A549 (cell line): ENCODE results near the gene TREX2. TPM values are rescaled to one million over a fixed set of nuclear protein-coding genes. Genes with fewer than 3 reads are reported as not detected.

Experiments used
- ATAC-seq, 2 experiments: fragments of 200-7000 bp in 1 of 2; fragments of >200 bp in 1 of 2; cut with Nextera tagmentation in 1 of 2; cut with Tn5 transposase in 1 of 2; 3 replicates each; pipeline versions ENCODE4 v1.8.0 to v1.9.1; 2018 to 2020; ENCODE audit warnings: mild to moderate bottlenecking in 1 of 2, moderate library complexity in 1 of 2
- CTCF ChIA-PET: fragments of 300-600 bp; sonication (Branson Sonifier 250); formaldehyde crosslinking; extraction: SDS; loops from one replicate; lab custom pipeline; 2021; ENCODE audit warnings: antibody characterized with exemption, inconsistent platforms; lab: Yijun Ruan, JAX
- POLR2A ChIA-PET: fragments of 350-600 bp; formaldehyde crosslinking; extraction: SDS; loops from one replicate; lab custom pipeline; 2021; ENCODE audit warnings: antibody characterized with exemption, inconsistent platforms; lab: Yijun Ruan, JAX
- DNase-seq, 2 experiments: peaks; one replicate each; pipeline versions ENCODE4 v3.0.0 to v3.0.0-alpha.2; 2011 to 2016; ENCODE audit warnings: low read depth in 1 of 2, low spot score in 1 of 2
- FAIRE-seq: peaks from 2 replicates; lab custom pipeline; 2011; peaks lifted over from hg19 to GRCh38; lab: Jason Lieb, UNC
- H3K27ac ChIP-seq, 2 experiments: fragments of >200 bp; sonication (Bioruptor Twin); formaldehyde crosslinking; 3 replicates each; pipeline ENCODE4 v1.5.1; 2016 to 2017
- H3K4me1 ChIP-seq: fragments of >200 bp; sonication (Bioruptor Twin); formaldehyde crosslinking; 3 replicates; pipeline ENCODE4 v1.6.1; 2016
- H3K4me2 ChIP-seq: fragments of >200 bp; sonication (Bioruptor Twin); formaldehyde crosslinking; 3 replicates; pipeline ENCODE4 v1.6.1; 2016
- H3K4me3 ChIP-seq: fragments of >200 bp; sonication (Bioruptor Twin); formaldehyde crosslinking; 3 replicates; pipeline ENCODE4 v1.5.1; 2016
- H3K9me3 ChIP-seq: fragments of >200 bp; sonication (Bioruptor Twin); formaldehyde crosslinking; 3 replicates; pipeline ENCODE4 v1.6.1; 2016
- CBX2 ChIP-seq: fragments of 200-600 bp; sonication (generic); IDR thresholded peaks from 2 replicates; pipeline ENCODE4 v1.6.1; 2016; ENCODE audit warnings: low read depth, mild to moderate bottlenecking, borderline replicate concordance
- CEBPB ChIP-seq, 2 experiments: fragments of >200 bp in 1 of 2; sonication (Bioruptor Twin) in 1 of 2; formaldehyde crosslinking in 1 of 2; IDR thresholded peaks; 2 replicates each; pipeline ENCODE4 v1.6.1; 2012 to 2016
- CHD2 ChIP-seq: fragments of 150-350 bp; IDR thresholded peaks from 2 replicates; pipeline ENCODE4 v1.6.1; 2014; ENCODE audit warnings: low read length; ENCODE audit not compliant: partially characterized antibody
- CHD4 ChIP-seq: fragments of 200-600 bp; sonication (generic); IDR thresholded peaks from 2 replicates; pipeline ENCODE4 v1.6.1; 2016; ENCODE audit warnings: antibody characterized with exemption, mild to moderate bottlenecking, borderline replicate concordance
- EP300 ChIP-seq, 2 experiments: fragments of >200 bp; sonication (Bioruptor Twin); formaldehyde crosslinking; IDR thresholded peaks; 2 replicates in 1 of 2; 3 replicates in 1 of 2; pipeline ENCODE4 v1.6.1; 2016 to 2017
- ESRRA ChIP-seq: fragments of 150-350 bp; IDR thresholded peaks from 2 replicates; pipeline ENCODE4 v1.6.1; 2014; ENCODE audit warnings: mild to moderate bottlenecking, low read length, borderline replicate concordance
- FOSB ChIP-seq: fragments of 250-450 bp; sonication (Bioruptor Pico); IDR thresholded peaks from 2 replicates; pipeline ENCODE4 v1.5.0; 2020; ENCODE audit warnings: mild to moderate bottlenecking, moderate library complexity
- FOXS1 ChIP-seq: fragments of 250-450 bp; sonication (Bioruptor Pico); IDR thresholded peaks from 2 replicates; pipeline ENCODE4 v1.5.0; 2020; ENCODE audit warnings: mild to moderate bottlenecking, moderate library complexity
- HES2 ChIP-seq: fragments of >200 bp; sonication (Bioruptor Twin); formaldehyde crosslinking; IDR thresholded peaks from 2 replicates; pipeline ENCODE4 v1.6.1; 2016
- HOXB13 ChIP-seq: fragments of 250-450 bp; sonication (Bioruptor Pico); IDR thresholded peaks from 2 replicates; pipeline ENCODE4 v1.5.0; 2020; ENCODE audit warnings: low read depth, mild to moderate bottlenecking, moderate library complexity
- JUNB ChIP-seq: fragments of >200 bp; sonication (Bioruptor Twin); formaldehyde crosslinking; IDR thresholded peaks from 2 replicates; pipeline ENCODE4 v1.6.1; 2016
- KDM1A ChIP-seq: fragments of 200-600 bp; sonication (generic); IDR thresholded peaks from 2 replicates; pipeline ENCODE4 v1.6.1; 2016; ENCODE audit warnings: low read depth, mild to moderate bottlenecking
- MAZ ChIP-seq: fragments of 150-350 bp; IDR thresholded peaks from 2 replicates; pipeline ENCODE4 v1.6.1; 2014; ENCODE audit warnings: antibody characterized with exemption, low read depth, low read length, borderline replicate concordance
- MYC ChIP-seq: IDR thresholded peaks from 2 replicates; pipeline ENCODE4 v1.6.1; 2012; ENCODE audit warnings: mild to moderate bottlenecking, inconsistent platforms, low read length, improper control_type of control experiment, borderline replicate concordance
- NFE2L2 ChIP-seq: fragments of 150-350 bp; conservative IDR thresholded peaks from 2 replicates; pipeline ENCODE4 v1.6.1; 2014; ENCODE audit warnings: low read length
- NPAS2 ChIP-seq: fragments of 250-450 bp; sonication (Bioruptor Pico); IDR thresholded peaks from 2 replicates; pipeline ENCODE4 v1.8.0; 2022; ENCODE audit warnings: mild to moderate bottlenecking, moderate library complexity, borderline replicate concordance
- NR3C1 ChIP-seq: fragments of >200 bp; sonication (Bioruptor Twin); formaldehyde crosslinking; IDR thresholded peaks from 3 replicates; pipeline ENCODE4 v1.6.1; 2017
- PBX3 ChIP-seq: IDR thresholded peaks from 2 replicates; pipeline ENCODE4 v1.6.1; 2012
- POLR2AphosphoS2 ChIP-seq: conservative IDR thresholded peaks from 2 replicates; pipeline ENCODE4 v1.6.1; 2012; ENCODE audit warnings: low read length, improper control_type of control experiment, inconsistent platforms
- RAD21 ChIP-seq, 2 experiments: fragments of >200 bp in 1 of 2; sonication (Bioruptor Twin) in 1 of 2; formaldehyde crosslinking in 1 of 2; IDR thresholded peaks in 1 of 2; conservative IDR thresholded peaks in 1 of 2; 2 replicates in 1 of 2; 3 replicates in 1 of 2; pipeline ENCODE4 v1.6.1; 2012 to 2018; ENCODE audit warnings: inconsistent platforms in 1 of 2
- RARB ChIP-seq: fragments of 250-450 bp; sonication (Bioruptor Pico); IDR thresholded peaks from 2 replicates; pipeline ENCODE4 v1.8.0; 2021; ENCODE audit warnings: mild to moderate bottlenecking, moderate library complexity
- RCOR1 ChIP-seq: fragments of 150-350 bp; IDR thresholded peaks from 2 replicates; pipeline ENCODE4 v1.6.1; 2014; ENCODE audit warnings: antibody characterized with exemption, low read length, low read depth
- RFX5 ChIP-seq: fragments of 450-650 bp; IDR thresholded peaks from 2 replicates; pipeline ENCODE4 v1.7.1; 2014; ENCODE audit warnings: antibody characterized with exemption, mild to moderate bottlenecking, moderate library complexity
- RNF2 ChIP-seq: fragments of 200-600 bp; sonication (generic); IDR thresholded peaks from 2 replicates; pipeline ENCODE4 v1.6.1; 2016; ENCODE audit warnings: low read depth, mild to moderate bottlenecking, antibody characterized with exemption, moderate library complexity, borderline replicate concordance
- ZC3H11A ChIP-seq: fragments of 450-650 bp; IDR thresholded peaks from 2 replicates; pipeline ENCODE4 v1.6.1; 2014; ENCODE audit warnings: antibody characterized with exemption, mild to moderate bottlenecking
- ZFP36 ChIP-seq: fragments of 450-650 bp; IDR thresholded peaks from 2 replicates; pipeline ENCODE4 v1.6.1; 2014; ENCODE audit warnings: borderline replicate concordance; ENCODE audit not compliant: partially characterized antibody
- ZNF302 ChIP-seq: fragments of 250-450 bp; sonication (Bioruptor Pico); IDR thresholded peaks from 2 replicates; pipeline ENCODE4 v1.9.0; 2021; ENCODE audit warnings: inconsistent platforms, mild to moderate bottlenecking, moderate library complexity
- ZSCAN20 ChIP-seq: fragments of 250-450 bp; sonication (Bioruptor Pico); IDR thresholded peaks from 2 replicates; pipeline ENCODE4 v1.8.0; 2022; ENCODE audit warnings: mild to moderate bottlenecking, moderate library complexity
- WGBS: methylation state at CpG from one replicate; pipeline ENCODE4 v1.1.6; 2017; ENCODE audit errors: missing lambda C conversion rate; 5-methylcytosine and 5-hydroxymethylcytosine counted together
- polyA plus RNA-seq, 4 experiments: library from polyadenylated mRNA; depleted of rRNA in 3 of 4; stranded (reverse); fragments of >200 nt; fragmentation: RNase III in 1 of 4; extraction: RNeasy Plus Mini Kit Qiagen cat#74134 plus additional on column Dnase treatment in 1 of 4; gene quantifications; 2 replicates in 3 of 4; 3 replicates in 1 of 4; pipeline ENCODE4 v1.2.3, GENCODE V29; 2011 to 2017
- TF ChIP-seq, protein P1 (sequence below): fragments of 450-650 bp; IDR thresholded peaks from 2 replicates; pipeline ENCODE4 v1.6.1; 2014; ENCODE audit warnings: antibody characterized with exemption
- TF ChIP-seq, protein P2 (sequence below): fragments of >200 bp; sonication (Bioruptor Twin); formaldehyde crosslinking; IDR thresholded peaks from 3 replicates; pipeline ENCODE4 v1.6.1; 2016

Gene TREX2
- polyA plus RNA-seq, 2 of the 4 experiments (the other 2 are of a cell fraction), result 0.27 to 0.99 TPM

DNA sequence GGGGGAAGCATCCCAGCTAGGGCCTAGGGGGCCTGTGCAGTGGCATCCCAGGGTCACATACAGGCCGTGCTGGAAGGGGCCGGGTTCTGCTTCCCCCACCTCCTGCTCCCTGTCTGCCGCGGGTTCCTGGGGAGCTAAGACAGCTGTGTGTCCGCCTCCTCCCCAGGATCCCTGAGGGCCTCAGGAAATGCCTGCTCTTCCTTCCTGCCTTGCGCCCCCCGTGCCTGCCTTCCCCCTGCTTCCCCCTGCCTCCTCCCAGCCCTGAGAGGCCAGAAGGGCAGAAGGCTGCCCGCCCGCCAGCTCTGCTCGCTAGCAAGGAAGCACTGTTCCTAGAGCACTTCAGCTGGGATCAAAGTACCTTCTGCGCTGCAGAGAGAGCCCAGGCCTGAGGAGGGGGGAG is 46.1 kb upstream of the TREX2 start:
- TF ChIP-seq ZFP36 (no peak), ZSCAN20 (CRISPR knock-in tag) (no peak), CBX2 (no peak), CHD2 (no peak), CHD4 (no peak), MYC (no peak), KDM1A (no peak), ZNF302 (CRISPR knock-in tag) (no peak), RARB (no peak), RNF2 (no peak), JUNB (no peak), RCOR1 (no peak)
- no peak overlapping the region for H3K4me2 ChIP-seq
- ChIA-PET CTCF (interaction anchor here (0.7 to 5.0 kb wide), 8 partner anchors 11 to 459 kb away, joined by 3 to 36 read pairs (median 9); partner anchors contain the start of gene HAUS7), POLR2A (no interaction called here)
- H3K4me1 ChIP-seq, result peaks cover 9% of the 10 kb centered on the region; the same call in 1 of the 3 replicates
- no peak for FAIRE-seq
- no peak for ATAC-seq
- no peak overlapping the region for H3K27ac ChIP-seq
- H3K4me3 ChIP-seq, result no peak overlapping the region
- 84% methylated on average over 6 of the region's 11 CpGs for WGBS
- DNase-seq, result no peak
- no peaks in the 10 kb centered on the region for H3K9me3 ChIP-seq

GRCh38 chrX:153491351-153491914 is 45.6 kb upstream of the TREX2 start:
- H3K27ac ChIP-seq, result no peak overlapping the region
- peaks cover 9% of the 10 kb centered on the region; the same call in 1 of the 3 replicates for H3K4me1 ChIP-seq
- POLR2A ChIA-PET, result no interaction called here

DNA sequence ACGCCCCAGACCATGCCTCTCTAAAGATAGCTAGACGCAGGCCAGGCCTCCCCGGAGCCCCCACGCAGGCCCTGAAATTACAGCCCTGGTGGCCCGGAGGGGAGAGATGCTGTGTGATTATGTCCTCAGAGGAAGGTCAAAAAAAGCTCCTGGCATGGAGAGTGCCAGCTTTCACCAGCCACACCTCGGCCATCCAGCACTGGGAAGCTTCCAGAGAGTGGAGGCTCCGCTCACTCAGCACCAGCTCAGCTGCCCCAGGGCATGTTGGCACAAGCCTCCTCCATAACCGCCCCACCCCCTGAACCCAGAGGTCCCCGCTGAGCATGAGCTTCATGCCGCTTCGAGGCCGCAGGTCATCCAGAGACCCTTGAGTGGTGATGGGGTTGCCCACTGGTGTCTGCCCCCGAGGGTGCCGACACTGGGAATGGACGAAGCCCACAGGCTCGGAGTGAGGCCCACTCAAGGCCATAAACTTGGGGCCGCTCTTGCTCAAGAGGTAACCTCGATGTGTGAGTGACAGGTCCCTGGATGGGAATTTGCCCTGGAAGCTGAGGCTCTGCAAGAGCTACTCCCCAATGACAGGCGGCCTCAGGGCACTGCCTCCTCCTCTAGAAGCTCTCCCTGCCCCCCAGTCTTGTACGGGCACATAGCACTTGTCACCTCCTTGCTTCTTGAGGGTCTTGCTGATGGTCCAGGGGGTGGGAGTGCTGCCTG is 44.5 kb upstream of the TREX2 start:
- no peak overlapping the region for H3K4me3 ChIP-seq
- ATAC-seq (no peak), DNase-seq (no peak), FAIRE-seq (no peak)
- WGBS, result 84% methylated on average over 15 of the region's 20 CpGs
- peaks cover 9% of the 10 kb centered on the region; the same call in 1 of the 3 replicates for H3K4me1 ChIP-seq
- no peak overlapping the region for H3K27ac ChIP-seq
- ChIA-PET POLR2A (no interaction called here), CTCF (interaction anchor here (1.5 to 5.0 kb wide), 4 partner anchors 17 to 458 kb away, joined by 3 to 36 read pairs (median 9); no protein-coding TSS in a partner anchor)
- H3K4me2 ChIP-seq, result no peak overlapping the region
- no peaks in the 10 kb centered on the region for H3K9me3 ChIP-seq
- TF ChIP-seq ZNF302 (CRISPR knock-in tag) (no peak), RFX5 (no peak), CEBPB (IDR thresholded peaks at IDR 0.05) (no peak), ZC3H11A (no peak), NPAS2 (CRISPR knock-in tag) (no peak), RAD21 (conservative IDR thresholded peaks at IDR 0.05 in 1 of 2, IDR thresholded peaks at IDR 0.05 in 1 of 2) (no peak), PBX3 (no peak)
- TF ChIP-seq, protein P1, sequence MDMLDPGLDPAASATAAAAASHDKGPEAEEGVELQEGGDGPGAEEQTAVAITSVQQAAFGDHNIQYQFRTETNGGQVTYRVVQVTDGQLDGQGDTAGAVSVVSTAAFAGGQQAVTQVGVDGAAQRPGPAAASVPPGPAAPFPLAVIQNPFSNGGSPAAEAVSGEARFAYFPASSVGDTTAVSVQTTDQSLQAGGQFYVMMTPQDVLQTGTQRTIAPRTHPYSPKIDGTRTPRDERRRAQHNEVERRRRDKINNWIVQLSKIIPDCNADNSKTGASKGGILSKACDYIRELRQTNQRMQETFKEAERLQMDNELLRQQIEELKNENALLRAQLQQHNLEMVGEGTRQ, result no peak
- TF ChIP-seq, protein P2, sequence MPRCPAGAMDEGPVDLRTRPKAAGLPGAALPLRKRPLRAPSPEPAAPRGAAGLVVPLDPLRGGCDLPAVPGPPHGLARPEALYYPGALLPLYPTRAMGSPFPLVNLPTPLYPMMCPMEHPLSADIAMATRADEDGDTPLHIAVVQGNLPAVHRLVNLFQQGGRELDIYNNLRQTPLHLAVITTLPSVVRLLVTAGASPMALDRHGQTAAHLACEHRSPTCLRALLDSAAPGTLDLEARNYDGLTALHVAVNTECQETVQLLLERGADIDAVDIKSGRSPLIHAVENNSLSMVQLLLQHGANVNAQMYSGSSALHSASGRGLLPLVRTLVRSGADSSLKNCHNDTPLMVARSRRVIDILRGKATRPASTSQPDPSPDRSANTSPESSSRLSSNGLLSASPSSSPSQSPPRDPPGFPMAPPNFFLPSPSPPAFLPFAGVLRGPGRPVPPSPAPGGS, result no peak

More at GRCh38 chrX:153491351-153491914, 45.6 kb upstream of the TREX2 start:
- FAIRE-seq (no peak), ATAC-seq (peak in 1 of 2 experiments; percentile 10; a peak in 2 of 6 replicates)
- no peak overlapping the region for H3K4me2 ChIP-seq
- TF ChIP-seq JUNB (no peak), KDM1A (no peak), POLR2AphosphoS2 (no peak), FOXS1 (no peak), FOSB (CRISPR knock-in tag) (no peak), PBX3 (no peak), EP300 (IDR thresholded peaks at IDR 0.05) (no peak), MAZ (no peak), NR3C1 (no peak), HES2 (no peak), CEBPB (IDR thresholded peaks at IDR 0.05) (no peak), HOXB13 (CRISPR knock-in tag) (no peak), NFE2L2 (no peak), ESRRA (no peak), ZC3H11A (no peak)
- TF ChIP-seq, all 56 proteins: peak for 0
- CTCF ChIA-PET, result interaction anchor here (0.7 to 5.0 kb wide), 7 partner anchors 11 to 459 kb away, joined by 3 to 36 read pairs (median 9); partner anchors contain the start of gene HAUS7
- Histone ChIP-seq H3K9me3 (no peaks in the 10 kb centered on the region), H3K4me3 (no peak overlapping the region)
- WGBS, result 80% methylated on average over 2 of the region's 10 CpGs
- no peak for DNase-seq
